Central memory CD8-positive, alpha-beta T cell (primary cell): ENCODE results near the gene NCAPG2.
A peak's percentile ranks its signal among the peaks of the same experiment; 100 is the strongest.

Experiments used
- ATAC-seq: fragments of 150-1000 bp; cut with Tn5 transposase; replicated peaks from 2 replicates; pipeline ENCODE4 v1.10.0; 2022; ENCODE audit warnings: mild to moderate bottlenecking, moderate FRiP score, moderate number of reproducible peaks; ENCODE audit not compliant: poor library complexity, severe bottlenecking; ENCODE audit errors: extremely low read depth
- DNase-seq, 2 donors: peaks; one replicate each; pipeline ENCODE4 v3.0.0; 2021; ENCODE audit warnings: low spot score in 2 of 2
- H3K27ac Mint-ChIP-seq: one replicate; pipeline ENCODE4 v1.8.0; 2022; ENCODE audit warnings: low read depth, mild to moderate bottlenecking, moderate library complexity, mixed read lengths
- H3K27me3 Mint-ChIP-seq: one replicate; pipeline ENCODE4 v1.8.0; 2022; ENCODE audit warnings: mixed read lengths
- H3K36me3 Mint-ChIP-seq: one replicate; pipeline ENCODE4 v1.8.0; 2022; ENCODE audit warnings: mild to moderate bottlenecking, moderate library complexity, mixed read lengths; ENCODE audit not compliant: insufficient read depth
- H3K4me1 Mint-ChIP-seq: one replicate; pipeline ENCODE4 v1.8.0; 2022; ENCODE audit warnings: mixed read lengths
- H3K4me3 Mint-ChIP-seq: one replicate; pipeline ENCODE4 v1.8.0; 2022; ENCODE audit warnings: mild to moderate bottlenecking, moderate library complexity, mixed read lengths
- H3K9me3 Mint-ChIP-seq: one replicate; pipeline ENCODE4 v1.8.0; 2022; ENCODE audit warnings: mixed read lengths

Gene NCAPG2

GRCh38 chr7:158704524-158705233 is at the start of gene NCAPG2:
Gene NCAPG2 (minus strand): TSS chr7:158704804. CDS start chr7:158701899, 2,905 bp downstream.
- no peaks in the 10 kb centered on the region for H3K27me3 Mint-ChIP-seq
- no peaks in the 10 kb centered on the region for H3K9me3 Mint-ChIP-seq
- DNase-seq: peak; percentile 93 to 94
- H3K4me3 Mint-ChIP-seq: peak within 1 kb of the TSS; percentile 92
- ATAC-seq: peak; percentile 98
- peaks cover 4% of the 10 kb centered on the region for H3K36me3 Mint-ChIP-seq
- H3K4me1 Mint-ChIP-seq: peaks cover 29% of the 10 kb centered on the region
- peak within 1 kb of the TSS; percentile 62 for H3K27ac Mint-ChIP-seq

- H3K4me1 Mint-ChIP-seq: no peaks in the 10 kb centered on the region
- H3K4me3 Mint-ChIP-seq: no peak overlapping the region
- H3K9me3 Mint-ChIP-seq: no peaks in the 10 kb centered on the region
Observed at GRCh38 chr7:158753900-158754299, 49.3 kb upstream of the NCAPG2 start.

GRCh38 chr7:158751751-158752150 is 47.1 kb upstream of the NCAPG2 start:
- ATAC-seq (no peak), DNase-seq (no peak)
- Mint-ChIP-seq H3K4me3 (no peak overlapping the region), H3K27me3 (no peaks in the 10 kb centered on the region), H3K27ac (no peak overlapping the region), H3K36me3 (peaks cover 41% of the 10 kb centered on the region), H3K4me1 (no peaks in the 10 kb centered on the region), H3K9me3 (no peaks in the 10 kb centered on the region)

More at GRCh38 chr7:158753900-158754299, 49.3 kb upstream of the NCAPG2 start:
- Mint-ChIP-seq H3K36me3 (peaks cover 39% of the 10 kb centered on the region), H3K27ac (peak overlapping the region; percentile 19), H3K27me3 (no peaks in the 10 kb centered on the region)
- ATAC-seq (no peak), DNase-seq (no peak)

GRCh38 chr7:158751199-158751598 is 46.6 kb upstream of the NCAPG2 start:
- H3K9me3 Mint-ChIP-seq: no peaks in the 10 kb centered on the region
- H3K36me3 Mint-ChIP-seq: peaks cover 40% of the 10 kb centered on the region
- no peak overlapping the region for H3K4me3 Mint-ChIP-seq
- DNase-seq (no peak), ATAC-seq (no peak)
- H3K27me3 Mint-ChIP-seq: no peaks in the 10 kb centered on the region
- no peak overlapping the region for H3K27ac Mint-ChIP-seq
- no peaks in the 10 kb centered on the region for H3K4me1 Mint-ChIP-seq

GRCh38 chr7:158750702-158751101 is 46.1 kb upstream of the NCAPG2 start:
- Mint-ChIP-seq H3K9me3 (no peaks in the 10 kb centered on the region), H3K36me3 (peaks cover 41% of the 10 kb centered on the region), H3K4me1 (no peaks in the 10 kb centered on the region), H3K4me3 (no peak overlapping the region), H3K27ac (no peak overlapping the region), H3K27me3 (no peaks in the 10 kb centered on the region)
- DNase-seq (no peak), ATAC-seq (no peak)

GRCh38 chr7:158749396-158749795 is 44.8 kb upstream of the NCAPG2 start:
- Mint-ChIP-seq H3K27me3 (no peaks in the 10 kb centered on the region), H3K9me3 (no peaks in the 10 kb centered on the region), H3K36me3 (peaks cover 36% of the 10 kb centered on the region), H3K27ac (no peak overlapping the region), H3K4me1 (no peaks in the 10 kb centered on the region), H3K4me3 (no peak overlapping the region)
- ATAC-seq (no peak), DNase-seq (no peak)

- H3K4me3 Mint-ChIP-seq: no peak overlapping the region
- no peak overlapping the region for H3K27ac Mint-ChIP-seq
- no peaks in the 10 kb centered on the region for H3K4me1 Mint-ChIP-seq
- DNase-seq (no peak), ATAC-seq (no peak)
- no peaks in the 10 kb centered on the region for H3K27me3 Mint-ChIP-seq
- no peaks in the 10 kb centered on the region for H3K9me3 Mint-ChIP-seq
- peaks cover 40% of the 10 kb centered on the region for H3K36me3 Mint-ChIP-seq
Observed at GRCh38 chr7:158748335-158748734, 43.7 kb upstream of the NCAPG2 start.

- H3K27ac Mint-ChIP-seq: no peak overlapping the region
- no peak for DNase-seq
- no peaks in the 10 kb centered on the region for H3K27me3 Mint-ChIP-seq
- no peaks in the 10 kb centered on the region for H3K9me3 Mint-ChIP-seq
- no peak overlapping the region for H3K4me3 Mint-ChIP-seq
- ATAC-seq: no peak
- H3K4me1 Mint-ChIP-seq: no peaks in the 10 kb centered on the region
- peaks cover 45% of the 10 kb centered on the region for H3K36me3 Mint-ChIP-seq
Observed at GRCh38 chr7:158747408-158747807, 42.8 kb upstream of the NCAPG2 start.

- no peaks in the 10 kb centered on the region for H3K4me1 Mint-ChIP-seq
- no peak for ATAC-seq
Observed at GRCh38 chr7:158746957-158747356, 42.4 kb upstream of the NCAPG2 start.

GRCh38 chr7:158745057-158745715 is 40.6 kb upstream of the NCAPG2 start:
- Mint-ChIP-seq H3K36me3 (peaks cover 55% of the 10 kb centered on the region), H3K4me3 (no peak overlapping the region), H3K27ac (peak overlapping the region; percentile 38), H3K27me3 (no peaks in the 10 kb centered on the region), H3K9me3 (no peaks in the 10 kb centered on the region), H3K4me1 (peaks cover 7% of the 10 kb centered on the region)
- no peak for ATAC-seq
- no peak for DNase-seq

More at GRCh38 chr7:158746957-158747356, 42.4 kb upstream of the NCAPG2 start:
- H3K27ac Mint-ChIP-seq: no peak overlapping the region
- H3K27me3 Mint-ChIP-seq: no peaks in the 10 kb centered on the region
- H3K4me3 Mint-ChIP-seq: no peak overlapping the region
- peaks cover 47% of the 10 kb centered on the region for H3K36me3 Mint-ChIP-seq
- DNase-seq: no peak
- H3K9me3 Mint-ChIP-seq: no peaks in the 10 kb centered on the region

GRCh38 chr7:158744070-158744469 is 39.5 kb upstream of the NCAPG2 start:
- no peak for ATAC-seq
- Mint-ChIP-seq H3K36me3 (peaks cover 58% of the 10 kb centered on the region), H3K4me1 (peaks cover 8% of the 10 kb centered on the region), H3K27me3 (no peaks in the 10 kb centered on the region), H3K9me3 (no peaks in the 10 kb centered on the region), H3K27ac (no peak overlapping the region), H3K4me3 (no peak overlapping the region)
- no peak for DNase-seq

GRCh38 chr7:158743219-158743618 is 38.6 kb upstream of the NCAPG2 start:
- Mint-ChIP-seq H3K36me3 (peaks cover 62% of the 10 kb centered on the region), H3K27me3 (no peaks in the 10 kb centered on the region), H3K27ac (no peak overlapping the region), H3K4me1 (peaks cover 8% of the 10 kb centered on the region), H3K9me3 (no peaks in the 10 kb centered on the region), H3K4me3 (no peak overlapping the region)
- ATAC-seq (no peak), DNase-seq (no peak)
